ENCODE measurements around the gene FAM200C. TPM values are rescaled to one million over a fixed set of nuclear protein-coding genes. Genes with fewer than 3 reads are reported as not detected.
A peak's percentile ranks its signal among the peaks of the same experiment; 100 is the strongest.

The FAM200C gene
- total RNA-seq, 2 donors from 2014 or later: 1.8 to 2.3 TPM

DNA sequence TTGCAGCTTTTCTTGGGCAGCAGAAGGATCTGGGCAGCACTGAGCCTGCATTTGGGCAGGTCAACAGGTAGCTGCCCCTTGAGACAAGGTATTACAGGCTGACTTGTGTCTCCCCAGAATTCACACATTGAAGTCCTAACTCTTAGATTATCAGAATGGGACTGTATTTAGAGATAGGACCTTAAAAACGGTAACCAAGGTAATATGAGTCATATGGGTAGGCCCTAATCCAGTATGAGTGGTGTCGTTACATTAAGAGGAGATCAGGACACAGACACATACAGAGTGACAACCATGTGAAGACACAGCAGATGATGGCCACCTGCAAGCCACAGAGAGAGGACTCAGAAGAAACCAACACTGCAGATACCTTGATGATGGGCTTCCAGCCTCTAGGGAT, 32.6 kb downstream of the FAM200C start:
- H3K27me3 ChIP-seq: no peaks in the 10 kb centered on the region
- H3K9me3 ChIP-seq: no peaks in the 10 kb centered on the region
- no peaks in the 10 kb centered on the region for H3K36me3 ChIP-seq
- H3K4me3 ChIP-seq: no peak overlapping the region
- no peak for DNase-seq
- no peak overlapping the region for H3K27ac ChIP-seq
- H3K4me1 ChIP-seq: no peaks in the 10 kb centered on the region
- no peak overlapping the region for H3K9ac ChIP-seq (ENCODE audit: low read depth in 2 of 2, low read length in 2 of 2)
- intact Hi-C loops (cut with DNase I): no loop called here
- TF ChIP-seq CTCF (IDR thresholded peaks at IDR 0.05): no peak

DNA sequence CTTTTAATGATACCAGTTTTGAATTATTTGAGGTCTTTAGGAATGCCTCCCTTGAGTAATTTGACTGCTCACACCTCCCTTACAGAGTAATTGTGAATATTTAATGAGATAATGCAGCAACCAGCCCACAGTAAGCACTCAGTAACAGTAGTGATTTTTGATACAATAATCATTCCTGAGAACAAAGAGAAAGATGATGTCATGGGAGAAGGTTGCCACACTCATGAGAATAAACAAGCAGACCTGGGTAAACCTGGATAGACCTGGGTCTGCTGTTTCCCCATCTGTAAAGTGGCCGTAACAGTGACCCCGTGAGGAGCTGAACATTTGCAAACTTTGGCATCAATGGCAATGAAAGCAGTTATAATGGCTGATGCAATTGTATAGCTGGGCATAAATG, 33.6 kb downstream of the FAM200C start:
- H3K36me3 ChIP-seq: no peaks in the 10 kb centered on the region
- no peaks in the 10 kb centered on the region for H3K4me1 ChIP-seq
- H3K4me3 ChIP-seq: no peak overlapping the region
- TF ChIP-seq CTCF (IDR thresholded peaks at IDR 0.05): no peak
- no peak overlapping the region for H3K27ac ChIP-seq
- no peak overlapping the region for H3K9ac ChIP-seq (ENCODE audit: low read depth in 2 of 2, low read length in 2 of 2)
- DNase-seq: no peak
- intact Hi-C loops (cut with DNase I): no loop called here
- no peaks in the 10 kb centered on the region for H3K27me3 ChIP-seq
- H3K9me3 ChIP-seq: no peaks in the 10 kb centered on the region

- no peaks in the 10 kb centered on the region for H3K9me3 ChIP-seq
- no peak overlapping the region for H3K4me3 ChIP-seq
- intact Hi-C loops (cut with DNase I): no loop called here
- no peak for TF ChIP-seq CTCF (IDR thresholded peaks at IDR 0.05)
- DNase-seq: no peak
- no peaks in the 10 kb centered on the region for H3K36me3 ChIP-seq
- H3K9ac ChIP-seq (ENCODE audit: low read depth in 2 of 2, low read length in 2 of 2): peak overlapping the region in 1 of 2 donors; percentile 50
- H3K27ac ChIP-seq: peak overlapping the region; percentile 26
- H3K27me3 ChIP-seq: no peaks in the 10 kb centered on the region
- no peaks in the 10 kb centered on the region for H3K4me1 ChIP-seq
These were observed 36.0 kb downstream of the FAM200C start for GRCh38 chr5:160363660-160364395.

DNA sequence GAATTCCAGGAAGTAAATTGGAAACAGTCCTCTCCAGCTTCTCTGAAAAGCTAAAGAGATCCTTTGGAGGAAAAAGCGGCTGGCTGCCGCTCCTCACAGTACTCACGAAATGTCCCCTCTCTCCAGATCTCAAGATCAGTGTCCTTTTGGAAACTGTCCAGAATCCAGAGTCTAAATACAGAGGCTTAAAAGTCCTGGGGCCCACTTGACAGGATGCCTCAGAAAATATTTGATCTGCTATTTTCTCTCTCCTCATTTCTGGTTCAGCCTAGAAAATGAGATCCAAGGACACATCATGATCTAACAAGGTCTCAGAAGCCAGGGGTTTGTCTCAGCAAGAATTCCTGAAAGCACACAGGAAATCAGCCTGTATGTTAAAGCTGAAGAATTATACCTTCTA, 36.6 kb downstream of the FAM200C start:
- H3K27ac ChIP-seq: peak overlapping the region; percentile 26

DNA sequence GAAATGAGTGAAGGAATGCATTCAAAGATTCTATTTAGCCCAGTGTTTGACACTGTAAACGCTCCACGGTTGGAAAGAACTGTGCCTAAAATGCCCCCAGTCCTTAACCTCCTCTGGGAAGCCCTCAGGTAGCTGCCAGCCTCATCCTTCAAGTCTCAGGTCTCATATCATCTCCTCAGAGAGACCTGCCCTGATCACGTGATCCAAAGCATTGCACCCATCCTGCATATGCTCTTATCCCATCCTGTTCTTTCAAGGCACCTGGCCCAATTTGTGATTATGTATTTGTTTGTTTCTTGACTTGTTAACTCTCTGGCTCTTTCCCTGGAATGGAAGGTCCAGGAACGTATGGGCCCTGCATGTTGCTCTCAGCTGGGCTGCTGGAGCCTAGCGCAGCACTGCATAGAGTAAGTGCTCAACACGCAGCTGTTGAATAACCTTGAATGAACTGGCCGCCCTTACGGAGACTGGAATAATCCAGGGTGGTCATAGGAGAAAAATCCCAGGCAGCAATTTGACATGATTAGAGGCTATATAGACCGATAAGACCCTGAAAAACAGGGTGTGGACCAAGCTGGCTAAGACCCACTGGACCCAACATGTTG, 38.1 kb downstream of the FAM200C start:
- H3K9me3 ChIP-seq: no peaks in the 10 kb centered on the region
- no peak overlapping the region for H3K27ac ChIP-seq
- H3K36me3 ChIP-seq: no peaks in the 10 kb centered on the region
- intact Hi-C loops (cut with DNase I): no loop called here
- no peak overlapping the region for H3K4me3 ChIP-seq
- no peaks in the 10 kb centered on the region for H3K4me1 ChIP-seq
- H3K9ac ChIP-seq (ENCODE audit: low read depth in 2 of 2, low read length in 2 of 2): no peak overlapping the region
- no peak for DNase-seq
- no peaks in the 10 kb centered on the region for H3K27me3 ChIP-seq
- no peak for TF ChIP-seq CTCF (IDR thresholded peaks at IDR 0.05)

More for the DNA sequence above, 36.6 kb downstream of the FAM200C start:
- H3K27me3 ChIP-seq: no peaks in the 10 kb centered on the region
- H3K9ac ChIP-seq (ENCODE audit: low read depth in 2 of 2, low read length in 2 of 2): no peak overlapping the region
- no peaks in the 10 kb centered on the region for H3K4me1 ChIP-seq
- no peak for DNase-seq
- H3K4me3 ChIP-seq: no peak overlapping the region
- no peak for TF ChIP-seq CTCF (IDR thresholded peaks at IDR 0.05)
- H3K9me3 ChIP-seq: no peaks in the 10 kb centered on the region
- H3K36me3 ChIP-seq: no peaks in the 10 kb centered on the region
- intact Hi-C loops (cut with DNase I): no loop called here

All from colonic mucosa (tissue), 4 donors.